Stimulated activated CD8-positive, alpha-beta memory T cell treated with anti-CD3 and anti-CD28 coated beads, Interleukin-12 subunit alpha, Interleukin-12 subunit beta, amount 100 ng/mL, for 24 hours (primary cell): ENCODE data around the gene POLR3C.

Experiments
- DNase-seq: peaks from one replicate; pipeline ENCODE4 v3.0.0-alpha.2; 2020; ENCODE audit errors: extremely low read depth

Gene POLR3C

DNA sequence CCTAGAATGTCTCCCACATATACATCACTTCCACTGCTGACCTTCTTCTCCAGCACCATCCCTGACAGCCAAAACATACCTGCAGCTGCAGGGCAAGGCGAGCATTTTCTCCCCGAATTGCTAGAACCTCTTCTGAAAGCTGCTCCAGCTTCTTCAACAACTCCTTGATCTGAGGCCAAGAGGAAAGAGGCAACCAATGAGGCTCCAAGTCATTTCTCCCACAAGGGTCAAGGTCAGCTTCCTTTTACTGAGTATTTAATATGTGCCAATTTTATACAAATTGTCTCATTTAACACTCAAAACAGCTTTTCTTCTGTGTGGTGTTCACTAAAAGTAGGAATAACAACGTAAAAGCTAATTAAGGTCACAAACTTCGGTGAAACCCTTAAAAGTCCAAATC is 44.2 kb downstream of the POLR3C start:
- no peak for DNase-seq

DNA sequence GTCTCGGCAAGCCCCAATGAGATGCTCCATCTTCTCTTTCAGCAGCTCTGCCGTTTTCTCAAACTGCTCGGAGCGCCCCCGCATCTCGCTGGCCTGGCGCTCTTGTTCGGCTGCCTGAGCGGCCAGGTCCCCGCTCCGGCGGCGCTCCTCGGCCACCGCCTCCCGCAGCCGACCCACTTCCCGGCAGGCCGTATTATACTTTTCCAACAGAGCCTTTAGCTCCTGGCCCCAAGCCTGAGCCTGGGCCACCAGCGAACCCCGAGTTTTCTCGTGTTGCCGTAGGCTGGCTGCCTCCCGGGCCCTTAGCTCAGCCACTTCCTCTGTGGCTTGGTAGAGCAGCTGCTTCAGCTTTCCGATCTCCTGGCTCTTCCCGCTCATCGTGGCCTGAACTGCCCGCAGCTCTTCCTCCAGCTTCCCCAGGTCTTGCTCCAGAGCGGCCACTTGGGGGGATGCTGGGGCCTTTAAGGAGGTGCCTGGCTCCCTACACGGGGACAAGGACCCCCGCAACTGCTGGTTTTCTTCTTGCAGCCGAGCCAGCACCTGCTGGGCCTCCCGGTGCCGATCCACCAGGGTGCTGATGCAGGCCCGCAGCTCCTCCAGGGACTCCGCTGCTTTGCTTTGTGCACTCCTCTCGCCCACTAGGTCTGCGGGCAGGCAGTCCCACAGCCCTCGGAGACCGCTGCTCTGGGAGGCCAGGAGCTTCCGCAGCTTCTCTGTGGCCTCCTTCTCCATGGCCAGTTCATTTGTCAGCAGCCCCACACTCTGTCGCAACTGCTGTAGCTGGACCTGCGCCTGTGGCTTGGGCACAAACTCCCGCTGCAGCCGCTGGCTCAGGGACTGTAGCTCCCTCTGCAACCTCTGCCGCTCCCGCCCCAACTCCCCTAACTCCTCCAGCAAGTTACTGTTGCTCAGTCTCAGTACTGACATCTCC is 48.3 kb downstream of the POLR3C start:
- DNase-seq = no peak

DNA sequence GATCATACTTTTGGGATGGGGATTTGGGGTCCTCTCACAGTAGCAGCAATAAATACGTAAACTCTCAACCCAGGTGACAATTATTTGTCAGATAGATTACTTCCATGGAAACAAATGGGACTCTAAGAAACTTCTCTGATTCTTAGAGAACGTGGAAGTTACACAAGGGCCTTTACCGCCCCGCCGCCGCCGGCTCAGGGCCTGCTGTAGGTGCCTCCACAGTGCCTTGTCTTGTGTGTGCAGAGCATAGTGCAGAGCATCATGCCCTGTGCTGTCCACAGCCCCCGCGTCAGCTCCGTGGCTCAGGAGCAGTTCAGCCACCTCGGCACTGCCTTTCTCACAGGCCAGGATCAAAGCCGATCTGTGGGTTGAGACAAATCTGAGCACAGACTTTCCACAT is 50.6 kb downstream of the POLR3C start:
- no peak for DNase-seq

DNA sequence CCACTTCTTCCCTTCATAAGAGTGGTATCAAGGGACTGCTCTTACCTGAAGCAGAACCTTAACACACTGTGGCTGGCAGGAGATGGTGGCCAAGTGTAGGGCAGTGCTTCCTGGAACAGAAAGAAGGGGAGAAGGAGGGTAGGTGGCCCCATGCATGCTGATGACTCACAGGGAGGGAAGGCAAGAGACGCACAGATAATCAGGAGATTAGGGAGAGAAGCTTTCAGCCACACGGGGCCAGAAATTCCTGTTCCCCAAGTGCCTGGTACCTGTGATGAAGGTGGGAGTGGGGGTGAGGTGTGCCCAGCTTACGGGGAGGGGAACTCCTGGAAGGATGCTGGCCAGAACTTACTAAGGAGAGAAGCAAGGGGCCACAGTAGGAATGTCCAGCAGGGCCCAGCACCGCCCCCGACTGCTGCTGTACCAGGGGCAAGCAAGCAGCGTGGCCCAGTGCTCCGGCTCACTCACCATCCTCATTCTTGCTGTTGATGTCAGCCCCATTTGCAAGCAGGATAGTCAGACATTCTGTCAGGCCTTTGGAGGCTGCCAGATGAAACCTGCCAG is 54.0 kb downstream of the POLR3C start:
- DNase-seq = no peak

DNA sequence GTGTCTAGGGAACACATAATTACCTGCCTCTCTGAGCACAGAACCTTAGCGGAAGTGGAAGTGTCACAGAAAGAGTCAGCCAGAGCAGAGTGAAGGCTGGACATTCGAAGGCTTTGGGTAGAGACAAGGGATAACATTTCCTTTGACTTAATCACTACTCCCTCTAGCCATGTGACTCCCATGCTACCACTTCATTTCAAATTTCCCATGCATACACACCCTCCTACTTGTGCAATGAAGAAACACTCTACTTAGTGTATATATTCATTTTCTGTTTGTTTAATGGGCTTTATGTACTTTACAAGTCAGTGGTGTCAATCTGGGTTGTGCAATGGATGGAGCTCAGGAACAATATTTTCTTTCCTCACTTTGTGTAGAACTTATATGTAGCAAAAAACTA is 54.7 kb downstream of the POLR3C start:
- no peak for DNase-seq

DNA sequence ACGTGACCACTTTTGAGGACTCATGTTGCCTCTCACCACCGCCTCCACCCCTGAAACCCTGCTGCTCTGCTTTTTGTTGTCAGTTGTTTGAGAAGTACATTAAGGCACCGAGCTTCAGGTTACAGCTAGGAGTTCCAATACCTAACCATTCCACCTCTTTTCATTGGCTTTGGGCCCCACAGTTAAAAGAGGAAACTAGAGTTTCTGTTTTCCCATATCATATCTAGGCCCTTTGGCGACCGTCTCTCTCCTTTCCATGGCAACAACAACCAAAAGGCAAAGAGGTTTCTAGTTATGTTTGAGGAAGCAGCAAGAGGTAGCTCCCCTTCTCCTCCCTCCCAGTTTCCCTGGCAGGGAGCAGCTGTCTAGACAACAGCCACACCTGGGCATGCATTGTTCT is 55.8 kb downstream of the POLR3C start:
- DNase-seq = no peak

DNA sequence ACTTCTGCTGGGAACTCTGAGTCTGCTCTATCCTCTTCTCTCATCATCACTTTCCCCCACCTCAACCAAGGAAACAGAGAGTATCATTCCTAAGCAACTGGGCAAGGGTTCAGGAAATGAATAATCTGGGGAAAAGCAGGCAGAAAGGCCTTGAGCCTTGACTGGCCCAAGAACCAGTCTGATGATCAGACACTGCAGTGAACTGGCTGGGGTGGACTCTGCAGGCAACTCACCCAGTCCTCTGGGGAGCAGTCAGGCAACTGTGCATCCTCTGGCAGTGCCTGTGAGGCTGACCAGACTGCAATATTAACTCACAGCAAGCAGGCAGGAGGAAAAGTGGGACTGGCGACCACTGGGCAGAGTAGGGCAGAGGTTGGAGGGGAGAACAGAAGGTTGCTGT is 60.7 kb downstream of the POLR3C start:
- DNase-seq = no peak

DNA sequence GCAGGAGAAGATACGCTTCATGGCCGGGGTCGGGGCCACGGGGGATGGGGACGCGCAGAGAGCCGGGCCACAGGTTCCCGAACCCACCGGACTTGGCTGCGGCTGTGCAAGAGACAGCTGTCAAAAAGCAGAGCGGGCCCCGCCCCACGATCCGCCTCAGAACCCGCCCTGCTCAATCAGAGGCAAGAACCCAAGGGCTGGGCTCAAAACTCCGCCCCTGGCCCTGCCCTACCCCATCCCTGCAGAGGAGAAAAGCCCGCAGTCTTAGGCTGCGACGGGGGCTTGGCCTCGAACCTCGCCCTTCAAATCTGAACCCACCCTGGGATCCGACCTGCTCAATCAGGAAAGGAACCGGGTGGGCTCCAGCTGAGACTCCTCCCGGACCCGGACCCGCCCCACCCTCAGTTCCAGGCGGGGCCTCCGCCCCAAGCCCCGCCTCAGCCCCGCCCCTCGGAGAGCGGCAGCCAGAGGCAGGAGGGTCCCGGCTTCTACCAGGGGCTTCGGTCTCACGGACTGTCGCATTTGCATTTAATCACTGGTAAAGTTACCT is 61.8 kb downstream of the POLR3C start, which contains the start of gene ANKRD35:
TSS of gene ANKRD35 (minus strand) at position 129 of the 550 bp plus-strand sequence. CDS start at position 21, 108 bp downstream.
- DNase-seq = peak; percentile 78

DNA sequence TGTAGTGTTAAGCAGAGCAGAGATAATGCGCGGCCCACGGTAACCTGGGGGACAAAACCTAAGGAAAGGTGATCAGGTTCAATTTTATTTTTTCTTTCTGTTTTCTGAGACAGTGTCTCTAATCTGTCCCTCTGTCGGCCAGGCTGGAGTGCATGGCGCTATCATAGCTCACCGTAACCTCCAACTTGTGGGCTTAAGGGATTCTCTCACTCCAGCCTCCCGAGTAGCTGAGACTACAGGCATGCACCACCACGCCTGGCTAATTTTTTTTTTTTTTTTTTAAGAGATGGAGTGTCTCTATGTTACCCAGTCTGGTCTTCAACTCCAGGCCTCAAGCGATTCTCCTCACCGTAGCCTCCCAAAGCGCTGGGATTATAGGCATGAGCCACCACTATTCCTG is 62.4 kb downstream of the POLR3C start:
- DNase-seq = no peak

DNA sequence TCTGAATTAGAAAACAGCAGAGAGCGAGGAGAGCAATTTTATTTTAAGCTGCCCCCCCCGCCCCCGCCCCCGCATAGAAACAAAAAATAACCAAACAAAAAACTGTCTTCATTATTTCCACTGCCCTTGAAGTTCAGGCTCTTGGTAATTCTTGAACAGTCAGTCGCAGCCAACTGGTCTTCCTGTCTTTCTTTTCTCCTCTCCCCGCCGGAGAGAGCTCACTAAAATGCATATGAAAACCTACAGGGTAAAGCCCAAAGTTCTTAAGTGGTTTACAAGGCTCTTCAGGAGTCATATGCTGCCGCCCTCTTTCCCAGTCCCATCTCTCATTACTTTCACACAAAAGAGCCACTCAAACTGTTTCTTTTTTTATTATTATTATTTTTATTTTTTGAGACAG is 62.8 kb downstream of the POLR3C start:
- DNase-seq = no peak

DNA sequence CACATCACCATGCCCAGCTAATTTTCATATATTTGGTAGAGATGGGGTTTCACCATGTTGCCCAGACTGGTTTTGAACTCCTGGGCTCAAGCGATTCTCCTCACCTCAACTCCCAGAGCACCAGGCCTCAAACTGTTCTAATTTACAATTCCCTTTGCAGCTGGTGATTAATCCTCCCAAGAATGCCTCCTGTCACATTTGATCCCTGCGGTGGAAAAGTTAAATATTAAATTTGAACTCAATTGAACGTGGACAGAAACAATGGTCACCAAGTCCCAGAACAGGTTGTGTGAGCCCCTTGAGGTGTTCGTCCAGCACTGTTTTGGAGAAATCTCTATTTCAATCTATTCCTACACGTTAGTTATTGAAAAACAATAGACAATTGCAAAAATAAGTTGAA is 63.6 kb downstream of the POLR3C start:
- DNase-seq = no peak

DNA sequence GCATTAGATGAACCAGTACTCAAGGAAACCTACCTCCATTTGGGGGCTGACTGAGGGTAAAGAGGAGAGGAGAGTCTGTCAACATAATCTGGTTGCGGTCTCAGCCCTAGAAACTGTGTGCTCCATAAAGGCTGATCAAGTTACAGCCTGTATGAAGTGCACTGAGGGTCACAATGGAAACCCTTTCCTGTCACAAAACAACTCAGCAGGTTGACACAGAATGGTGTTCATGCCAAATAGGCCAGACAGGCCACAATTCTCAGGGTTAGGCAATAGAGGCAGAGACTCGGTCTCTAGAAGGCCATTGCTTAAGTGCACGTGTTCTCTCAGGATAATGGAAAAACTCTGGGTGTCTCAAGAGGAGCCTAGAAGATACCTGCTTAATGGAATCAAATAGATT is 65.7 kb downstream of the POLR3C start:
- DNase-seq = no peak

DNA sequence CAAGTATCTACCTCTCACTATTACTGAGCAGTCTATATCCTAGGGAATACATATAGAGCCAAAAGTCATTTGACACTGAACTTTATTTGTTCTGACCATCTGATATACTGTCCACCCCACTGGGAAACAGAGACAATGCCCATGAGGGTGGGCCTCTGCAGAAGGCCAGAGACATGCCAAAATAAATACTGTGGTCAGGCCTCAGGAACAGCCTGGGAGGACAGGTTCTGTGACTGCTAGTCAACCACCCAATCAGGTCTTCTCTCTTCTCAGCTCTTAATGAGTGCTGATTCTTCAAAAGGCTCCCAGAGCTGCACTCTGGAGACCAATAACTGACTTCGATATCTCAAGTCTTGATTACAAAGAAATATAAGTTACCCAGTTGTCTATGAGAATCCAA is 67.1 kb downstream of the POLR3C start:
- DNase-seq = no peak

DNA sequence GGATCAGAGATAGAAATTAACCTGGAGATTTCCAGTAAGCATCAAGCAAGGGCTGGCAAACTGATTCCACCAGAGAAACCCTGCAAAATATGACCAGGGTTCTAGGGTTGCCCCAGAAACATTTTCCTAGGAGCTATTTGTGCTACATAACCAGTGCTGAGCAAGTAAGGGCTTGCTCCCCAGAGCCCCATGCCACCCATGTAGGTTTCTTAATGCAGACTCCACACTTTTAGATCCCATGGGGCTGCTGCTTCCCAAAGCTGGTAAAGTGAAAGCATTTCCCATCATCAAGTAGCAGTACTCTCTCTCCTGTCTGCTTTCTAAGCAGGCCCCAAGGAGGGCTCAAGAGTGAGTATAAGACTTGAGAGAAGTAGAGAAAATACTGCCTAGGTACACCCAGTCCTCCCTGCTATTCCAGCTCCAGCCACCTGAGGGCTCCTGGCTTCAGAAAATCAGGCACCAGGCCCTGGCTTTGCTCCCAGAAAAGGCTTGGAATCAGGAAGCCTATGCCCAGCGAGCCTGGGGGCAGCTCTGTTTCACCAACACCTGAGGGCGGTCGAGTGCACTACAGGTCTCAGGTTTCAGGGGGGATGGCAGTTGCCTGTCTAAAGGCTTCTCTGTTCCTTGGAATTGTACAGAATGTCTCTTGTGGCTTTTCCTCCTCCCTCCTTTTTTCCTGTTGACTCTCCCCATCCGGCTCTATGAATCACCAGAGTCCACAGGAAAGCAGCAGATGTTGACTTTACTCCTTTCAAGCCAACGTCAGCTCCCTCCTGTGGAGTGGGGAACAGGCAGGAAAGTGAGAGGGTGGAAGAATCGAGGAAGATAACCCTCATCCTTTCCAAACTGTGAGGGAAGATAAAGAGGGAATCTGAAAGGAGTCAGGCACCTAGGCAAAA is 67.8 kb downstream of the POLR3C start:
- DNase-seq = no peak

DNA sequence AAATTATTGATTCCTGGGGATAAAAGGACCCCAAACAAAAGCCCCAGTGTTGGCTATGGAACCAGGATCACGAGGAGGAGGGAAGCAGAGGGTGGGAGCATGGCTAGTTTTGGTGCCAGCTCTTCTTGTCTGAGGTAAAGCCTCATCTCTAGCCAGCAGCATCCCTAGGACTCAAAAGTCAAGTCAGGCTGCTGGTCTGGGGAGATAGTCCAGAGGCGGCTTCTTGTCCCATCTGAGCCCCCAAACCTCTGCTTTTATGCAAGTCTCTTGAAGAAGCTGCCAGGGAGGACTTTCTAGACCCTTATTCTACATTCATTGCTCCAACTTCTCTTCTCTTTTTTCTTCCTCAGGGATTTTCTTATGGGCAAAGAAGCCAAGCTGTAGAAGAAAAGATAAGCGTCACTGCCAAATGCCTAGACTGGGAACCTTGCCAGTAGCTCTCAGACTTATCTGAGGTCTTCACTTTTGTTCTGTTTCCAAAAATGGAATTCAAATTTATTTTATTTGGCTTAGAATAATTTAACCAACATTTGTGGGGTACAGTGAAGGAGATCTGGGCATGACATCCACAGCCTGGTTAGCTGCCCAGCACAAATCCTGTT is 68.6 kb downstream of the POLR3C start:
- DNase-seq = no peak

DNA sequence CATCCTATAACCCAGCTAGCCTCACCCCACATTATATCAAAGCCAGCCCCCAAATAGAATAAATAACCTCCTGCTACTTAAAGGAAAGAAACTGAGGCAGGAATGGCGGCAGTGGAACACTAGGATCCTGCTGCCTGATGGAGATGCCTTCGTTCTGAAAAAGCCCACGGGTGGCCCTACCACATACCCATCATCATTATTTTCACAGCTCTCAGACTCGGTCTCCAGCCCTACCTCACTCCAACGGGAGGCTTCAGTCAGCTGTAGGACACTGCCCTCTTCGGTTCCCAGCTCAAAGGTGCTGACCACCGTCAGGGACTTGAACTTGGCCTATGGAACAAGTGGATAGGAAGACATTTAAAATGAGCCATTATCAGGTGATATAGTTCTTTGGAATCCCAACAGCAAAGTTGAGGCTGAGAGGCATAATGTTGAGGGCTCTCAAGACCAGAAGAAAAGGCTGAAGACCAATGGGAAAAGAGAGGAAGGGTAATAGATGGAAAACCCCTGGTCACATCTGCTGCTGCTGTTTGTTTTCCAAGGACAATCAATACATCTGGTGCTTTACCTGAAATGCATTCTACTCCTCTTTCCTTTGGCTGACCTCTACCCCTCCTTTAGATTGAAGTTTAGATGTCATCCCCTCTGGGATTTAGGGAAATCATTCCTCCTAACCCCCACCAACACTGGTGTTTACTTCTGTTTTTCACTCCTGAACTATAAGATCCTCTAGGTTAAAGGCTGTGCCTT is 69.5 kb downstream of the POLR3C start:
- no peak for DNase-seq
